ENCODE data around the gene EEF1AKMT4.
A peak's percentile ranks its signal among the peaks of the same experiment; 100 is the strongest.

The EEF1AKMT4 gene

DNA sequence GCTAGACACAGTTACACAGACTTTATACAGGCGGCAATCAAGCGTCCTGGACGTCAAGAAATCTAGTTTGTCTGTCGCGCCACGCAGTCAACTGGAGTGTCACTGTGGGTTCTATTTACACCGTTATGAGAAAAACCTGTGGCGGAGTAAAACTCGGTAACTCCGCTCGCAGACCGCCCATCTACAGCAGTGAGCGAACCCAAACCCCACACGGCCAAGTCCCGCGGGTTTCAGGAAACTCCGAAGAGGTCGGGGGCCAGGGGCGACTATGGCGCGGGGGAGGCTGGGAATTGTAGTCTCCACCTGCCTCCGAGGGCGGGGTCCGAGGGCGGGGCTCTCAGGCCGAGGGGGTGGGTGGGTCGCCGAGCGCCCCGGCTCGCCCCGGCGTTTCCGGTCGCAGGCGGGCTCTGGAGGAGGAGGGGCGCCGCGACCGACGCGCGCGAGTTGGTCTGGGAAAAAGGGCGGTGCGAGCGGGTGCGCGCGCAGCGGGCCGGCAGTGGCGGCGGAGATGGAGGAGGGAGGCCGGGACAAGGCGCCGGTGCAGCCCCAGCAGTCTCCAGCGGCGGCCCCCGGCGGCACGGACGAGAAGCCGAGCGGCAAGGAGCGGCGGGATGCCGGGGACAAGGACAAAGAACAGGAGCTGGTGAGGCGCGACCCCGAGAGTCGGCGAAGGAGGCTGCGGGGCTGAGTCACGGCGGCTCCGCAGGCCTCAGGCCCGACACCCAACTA lies 49.5 kb downstream of the EEF1AKMT4 start, which contains the start of gene PSMD2:
TSS of gene PSMD2 (plus strand) at position 483 of the 729 bp plus-strand sequence. CDS start at position 509, 26 bp downstream.
- peak; percentile 93 for DNase-seq (ENCODE audit: low spot score)

GRCh38 chr3:184299488-184300377 lies 50.3 kb downstream of the EEF1AKMT4 start:
- DNase-seq (ENCODE audit: low spot score): no peak

DNA sequence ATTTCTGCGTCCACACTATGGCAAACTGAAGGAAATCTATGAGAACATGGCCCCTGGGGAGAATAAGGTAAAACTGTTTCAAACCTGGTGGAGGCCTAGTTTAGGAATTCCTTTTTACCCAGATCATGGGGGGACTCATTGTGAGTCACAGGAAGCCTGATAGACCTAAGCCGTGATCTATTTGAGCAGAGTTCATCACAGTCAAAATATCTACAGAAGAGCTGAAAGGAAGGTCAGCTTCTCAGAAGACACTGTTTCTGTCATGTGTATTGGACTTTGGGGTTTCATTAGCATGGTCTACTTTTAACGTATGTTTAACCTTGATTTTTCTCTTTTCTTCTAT lies 50.9 kb downstream of the EEF1AKMT4 start:
- DNase-seq (ENCODE audit: low spot score): no peak

- no peak for DNase-seq (ENCODE audit: low spot score)
Observed at GRCh38 chr3:184305577-184305976, 56.1 kb downstream of the EEF1AKMT4 start.

DNA sequence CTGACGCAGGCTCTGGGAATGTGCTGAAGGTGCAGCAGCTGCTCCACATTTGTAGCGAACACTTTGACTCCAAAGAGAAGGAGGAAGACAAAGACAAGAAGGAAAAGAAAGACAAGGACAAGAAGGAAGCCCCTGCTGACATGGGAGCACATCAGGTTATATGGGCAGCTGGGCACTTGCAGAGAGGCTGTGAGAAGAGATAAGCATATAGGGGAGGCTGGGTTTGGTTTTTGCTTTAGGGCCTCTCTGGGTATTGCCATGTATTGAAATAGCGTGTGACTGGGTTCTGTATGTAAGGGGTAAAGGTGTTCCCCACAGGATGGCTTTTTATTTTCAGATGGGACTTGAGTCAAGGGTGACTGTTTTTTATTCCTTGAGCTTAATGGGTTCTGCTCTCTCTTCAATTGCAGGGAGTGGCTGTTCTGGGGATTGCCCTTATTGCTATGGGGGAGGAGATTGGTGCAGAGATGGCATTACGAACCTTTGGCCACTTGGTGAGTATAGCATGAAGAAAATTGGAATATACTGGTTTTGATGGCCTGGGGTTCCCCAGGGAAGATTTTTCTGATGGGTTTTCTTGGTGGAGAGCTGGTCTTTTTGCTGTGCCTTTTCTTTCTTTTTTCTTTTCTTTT lies 57.0 kb downstream of the EEF1AKMT4 start:
- no peak for DNase-seq (ENCODE audit: low spot score)

- no peak for DNase-seq (ENCODE audit: low spot score)
Observed at GRCh38 chr3:184307915-184308314, 58.4 kb downstream of the EEF1AKMT4 start.
